Nephron (organoid): ENCODE data around the gene RASIP1.
A peak's percentile ranks its signal among the peaks of the same experiment; 100 is the strongest.

Source experiments
- H3K27ac Mint-ChIP-seq, 3 experiments: 2 replicates each; pipeline ENCODE4 v1.8.0; 2020; ENCODE audit warnings: mixed read lengths in 3 of 3, mild to moderate bottlenecking in 2 of 3, moderate library complexity in 1 of 3
- H3K27me3 Mint-ChIP-seq: 2 replicates; pipeline ENCODE4 v1.8.0; 2021; ENCODE audit warnings: low read depth, mild to moderate bottlenecking, moderate library complexity, mixed read lengths
- H3K36me3 Mint-ChIP-seq: 2 replicates; pipeline ENCODE4 v1.8.0; 2020; ENCODE audit warnings: low read depth, mixed read lengths
- H3K4me1 Mint-ChIP-seq: 2 replicates; pipeline ENCODE4 v1.8.0; 2020; ENCODE audit warnings: mixed read lengths
- H3K4me3 Mint-ChIP-seq, 3 experiments: 2 replicates each; pipeline ENCODE4 v1.8.0; 2020; ENCODE audit warnings: mild to moderate bottlenecking in 3 of 3, mixed read lengths in 3 of 3, moderate library complexity in 2 of 3
- H3K9me3 Mint-ChIP-seq: 2 replicates; pipeline ENCODE4 v1.8.0; 2020; ENCODE audit warnings: mixed read lengths
- CTCF ChIP-seq, 3 experiments: fragments of 200-600 bp; sonication (generic); IDR thresholded peaks; one replicate each; pipeline ENCODE4 v1.5.0; 2021; ENCODE audit warnings: antibody characterized with exemption in 3 of 3; ENCODE audit not compliant: unreplicated experiment in 3 of 3

The RASIP1 gene

DNA sequence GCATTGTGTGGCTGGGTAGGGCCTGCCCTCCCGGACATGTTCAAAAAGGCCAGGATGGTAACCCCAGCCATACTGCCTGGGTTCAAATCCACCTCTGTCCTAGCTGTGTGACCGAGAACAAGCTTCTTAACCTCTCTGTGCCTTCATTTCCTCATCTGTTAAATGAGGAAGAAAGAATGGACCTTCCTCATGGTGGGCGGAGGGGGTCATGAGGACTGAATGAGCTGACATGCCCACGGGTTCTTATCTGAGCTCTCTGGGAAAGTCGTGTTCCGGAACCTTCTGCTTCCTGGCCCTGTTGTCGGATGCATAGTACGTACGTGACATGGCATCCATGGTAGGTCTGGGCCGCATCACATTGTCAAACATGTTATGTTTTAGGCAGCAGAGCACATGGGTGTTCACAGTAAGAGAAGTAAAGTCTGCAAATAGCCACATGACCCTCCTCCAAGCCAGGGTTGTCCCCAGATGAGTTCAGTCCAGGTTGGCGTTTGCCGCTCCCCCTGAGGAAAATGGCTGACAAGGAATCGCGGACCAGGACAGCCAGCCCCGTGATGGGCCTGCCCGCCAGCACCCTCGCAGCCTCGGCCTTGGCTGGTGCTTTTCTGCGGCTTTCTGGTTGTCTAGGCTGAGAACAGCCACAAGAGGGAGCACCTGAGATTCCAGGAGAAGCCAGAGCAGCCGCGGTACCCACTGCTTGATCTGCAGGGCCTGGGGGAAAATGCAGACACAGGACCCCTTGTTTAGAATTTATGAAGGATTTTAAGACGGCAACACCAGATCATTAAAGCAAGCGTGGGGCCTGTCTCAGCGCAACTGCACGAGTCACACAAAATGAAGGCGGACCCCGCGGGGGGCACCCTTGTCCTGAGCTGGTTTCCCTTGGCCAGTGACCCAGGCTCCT lies 65.2 kb downstream of the RASIP1 start:
- H3K4me1 Mint-ChIP-seq = peaks cover 18% of the 10 kb centered on the region
- no peaks in the 10 kb centered on the region for H3K9me3 Mint-ChIP-seq
- no peak overlapping the region for H3K4me3 Mint-ChIP-seq
- peaks cover 8% of the 10 kb centered on the region for H3K27me3 Mint-ChIP-seq
- H3K27ac Mint-ChIP-seq = peak overlapping the region; percentile 45 to 85 (median 84)
- TF ChIP-seq CTCF (IDR thresholded peaks at IDR 0.05; ENCODE audit: unreplicated experiment in 3 of 3) = peak; percentile 79 to 87 (median 82)
- H3K36me3 Mint-ChIP-seq = no peaks in the 10 kb centered on the region

GRCh38 chr19:48674216-48674809 lies 66.1 kb downstream of the RASIP1 start:
- no peak overlapping the region for H3K27ac Mint-ChIP-seq
- peaks cover 18% of the 10 kb centered on the region for H3K4me1 Mint-ChIP-seq
- TF ChIP-seq CTCF (IDR thresholded peaks at IDR 0.05; ENCODE audit: unreplicated experiment in 3 of 3) = no peak
- no peaks in the 10 kb centered on the region for H3K36me3 Mint-ChIP-seq
- H3K4me3 Mint-ChIP-seq = no peak overlapping the region
- no peaks in the 10 kb centered on the region for H3K9me3 Mint-ChIP-seq
- H3K27me3 Mint-ChIP-seq = peaks cover 8% of the 10 kb centered on the region

GRCh38 chr19:48673436-48674100 lies 66.8 kb downstream of the RASIP1 start:
- no peak overlapping the region for H3K4me3 Mint-ChIP-seq

DNA sequence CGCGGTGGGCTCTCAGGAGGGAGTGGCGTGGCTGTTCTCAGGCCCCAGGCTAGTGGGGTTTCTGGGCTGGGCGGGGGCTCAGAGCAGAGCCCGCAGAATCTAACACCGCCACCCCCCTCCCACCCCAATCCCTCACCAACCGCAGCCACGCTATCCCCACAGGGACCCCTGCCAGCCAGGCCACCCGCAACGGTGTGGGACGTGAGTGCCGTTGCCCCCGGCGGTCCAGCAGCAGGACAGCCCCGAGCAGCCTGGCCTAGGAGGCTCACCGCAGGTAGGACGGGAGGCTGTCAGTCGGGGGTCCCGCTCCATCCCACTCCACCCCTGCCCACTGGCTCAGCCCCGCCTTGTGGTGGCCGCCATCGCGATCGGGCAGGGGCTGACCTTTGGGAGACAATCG lies 67.4 kb downstream of the RASIP1 start, which contains the start of gene NTN5:
Gene NTN5, minus strand, starts transcription at position 24 of the 400 bp plus-strand sequence. CDS start 2,031 bp downstream, outside the sequence.
- Mint-ChIP-seq H3K9me3 (no peaks in the 10 kb centered on the region), H3K27ac (no peak within 1 kb of the TSS), H3K4me3 (no peak within 1 kb of the TSS), H3K36me3 (no peaks in the 10 kb centered on the region), H3K4me1 (peaks cover 18% of the 10 kb centered on the region), H3K27me3 (peaks cover 8% of the 10 kb centered on the region)
- TF ChIP-seq CTCF (IDR thresholded peaks at IDR 0.05; ENCODE audit: unreplicated experiment in 3 of 3) = no peak

More at GRCh38 chr19:48673436-48674100, 66.8 kb downstream of the RASIP1 start:
- TF ChIP-seq CTCF (IDR thresholded peaks at IDR 0.05; ENCODE audit: unreplicated experiment in 3 of 3) = no peak
- peaks cover 8% of the 10 kb centered on the region for H3K27me3 Mint-ChIP-seq
- H3K36me3 Mint-ChIP-seq = no peaks in the 10 kb centered on the region
- H3K27ac Mint-ChIP-seq = no peak overlapping the region
- H3K4me1 Mint-ChIP-seq = peaks cover 18% of the 10 kb centered on the region
- H3K9me3 Mint-ChIP-seq = no peaks in the 10 kb centered on the region

GRCh38 chr19:48671446-48671995 lies 68.9 kb downstream of the RASIP1 start:
- Mint-ChIP-seq H3K27ac (peak overlapping the region; percentile 55 to 93 (median 80)), H3K9me3 (no peaks in the 10 kb centered on the region), H3K4me3 (peak overlapping the region in 1 of 3 experiments; percentile 34), H3K27me3 (peaks cover 8% of the 10 kb centered on the region), H3K36me3 (no peaks in the 10 kb centered on the region), H3K4me1 (peaks cover 18% of the 10 kb centered on the region)
- no peak for TF ChIP-seq CTCF (IDR thresholded peaks at IDR 0.05; ENCODE audit: unreplicated experiment in 3 of 3)
